ENCODE data around the gene UPF2. TPM values are rescaled to one million over a fixed set of nuclear protein-coding genes. Genes with fewer than 3 reads are reported as not detected.
"Not testable (repeated sequence)": the region's sequence is repeated elsewhere in the genome, so short reads cannot be mapped to it uniquely, and the experiment has no call there.

The UPF2 gene
- total and polyA plus RNA-seq, 2 of the 4 experiments (the other 2 are of a cell fraction) = 9.2 to 14.3 TPM

DNA sequence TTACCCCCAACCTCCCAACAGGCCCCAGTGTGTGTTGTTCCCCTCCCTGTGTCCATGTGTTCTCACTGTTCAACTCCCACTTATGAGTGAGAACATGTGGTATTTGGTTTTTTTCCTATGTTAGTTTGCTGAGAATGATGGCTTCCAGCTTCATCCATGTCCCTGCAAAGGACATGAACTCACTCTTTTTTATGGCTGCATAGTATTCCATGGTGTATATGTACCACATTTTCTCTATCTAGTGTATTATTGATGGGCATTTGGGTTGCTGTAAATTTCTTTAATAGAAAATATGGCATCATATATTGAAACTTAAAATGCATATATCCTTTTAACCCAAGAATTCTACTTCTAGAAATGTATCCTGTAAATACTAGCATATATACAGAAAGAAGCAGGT, 33.8 kb downstream of the UPF2 start:
- H2AK9ac ChIP-seq (replicated peaks; ENCODE audit: low read depth, low read length, poor library complexity); ATAC-seq (ENCODE audit: low read depth); H2AK5ac ChIP-seq (ENCODE audit: low read depth, low read length); H3K4me2 ChIP-seq (ENCODE audit: low read depth, low read length); H3K4me1 ChIP-seq (ENCODE audit: control insufficient read depth, insufficient read depth, low read length); H4K20me1 ChIP-seq (ENCODE audit: insufficient read depth, low read length); H3K23ac ChIP-seq (ENCODE audit: low read depth, low read length); H3K4me3 ChIP-seq (ENCODE audit: insufficient read depth, low read depth, low read length); H3K9me3 ChIP-seq (ENCODE audit: control insufficient read depth, insufficient read depth, low read length); H2AFZ ChIP-seq (replicated peaks; ENCODE audit: low read length, poor library complexity); H4K8ac ChIP-seq (ENCODE audit: low read depth in 2 of 2, low read length in 2 of 2); CTCF ChIA-PET; H4K91ac ChIP-seq (ENCODE audit: insufficient read depth, low read depth, low read length); dilution Hi-C loops (cut with HindIII; ENCODE audit: low sequenced_read_pairs, unreplicated experiment); H3K14ac ChIP-seq (replicated peaks; ENCODE audit: low read depth, low read length); in situ Hi-C loops (cut with MboI; ENCODE audit: low sequenced_read_pairs); H3K18ac ChIP-seq (ENCODE audit: low read depth, low read length); H3K9ac ChIP-seq (ENCODE audit: low read depth, low read length); H4K5ac ChIP-seq (ENCODE audit: low read depth, low read length); H3K9me1 ChIP-seq (ENCODE audit: insufficient read depth, low read length); DNase-seq; H2BK20ac ChIP-seq (ENCODE audit: low read depth, low read length); H3K56ac ChIP-seq (ENCODE audit: extremely low read depth, insufficient read depth, low read length); H3K27ac ChIP-seq (ENCODE audit: insufficient read depth, low read length); intact Hi-C loops (cut with micrococcal nuclease); H3K27me3 ChIP-seq (ENCODE audit: control insufficient read depth, insufficient read depth, low read length); H3K4ac ChIP-seq (ENCODE audit: low read depth, low read length); POLR2A ChIA-PET (ENCODE audit: unreplicated experiment); H2BK5ac ChIP-seq (ENCODE audit: low read depth, low read length, poor library complexity, severe bottlenecking); BruUV-seq (replicated peaks); H2BK15ac ChIP-seq (ENCODE audit: low read depth, low read length); H2BK120ac ChIP-seq (ENCODE audit: low read depth, low read length): not testable (repeated sequence)
- Histone ChIP-seq H3K36me3 (ENCODE audit: control insufficient read depth, insufficient read depth, low read length) (peaks cover 25% of the 10 kb centered on the region), H3K79me1 (ENCODE audit: low read depth in 1 of 2, low read length in 2 of 2) (peaks cover 13 to 14% of the 10 kb centered on the region in 2 experiments; a peak in 3 of 4 replicates)
